Fibroblast of lung (primary cell): ENCODE data around the gene PEPD. TPM values are rescaled to one million over a fixed set of nuclear protein-coding genes. Genes with fewer than 3 reads are reported as not detected.

Experiments
- DNase-seq, 2 donors: peaks; one replicate each; pipeline versions ENCODE4 v3.0.0 to v3.0.0-alpha.2; 2010; ENCODE audit warnings: low read depth in 2 of 2
- H2AFZ ChIP-seq: 2 replicates; pipeline ENCODE4 v1.5.1; 2012; ENCODE audit warnings: low read length, control low read depth, inconsistent platforms
- H3K27ac ChIP-seq: 2 replicates; pipeline ENCODE4 v1.5.1; 2011; ENCODE audit warnings: low read length, control low read depth; ENCODE audit not compliant: insufficient read depth
- H3K27me3 ChIP-seq: 2 replicates; pipeline ENCODE4 v1.5.1; 2011; ENCODE audit warnings: mild to moderate bottlenecking, low read length; ENCODE audit not compliant: control insufficient read depth, insufficient read depth
- H3K36me3 ChIP-seq: 2 replicates; pipeline ENCODE4 v1.5.1; 2011; ENCODE audit warnings: low read length; ENCODE audit not compliant: control insufficient read depth, insufficient read depth
- H3K4me1 ChIP-seq: 2 replicates; pipeline ENCODE4 v1.5.1; 2011; ENCODE audit warnings: low read length; ENCODE audit not compliant: control insufficient read depth, insufficient read depth; ENCODE audit errors: extremely low read depth
- H3K4me2 ChIP-seq: 2 replicates; pipeline ENCODE4 v1.5.1; 2011; ENCODE audit warnings: low read length, control low read depth; ENCODE audit not compliant: insufficient read depth; ENCODE audit errors: extremely low read depth
- H3K4me3 ChIP-seq, 4 experiments: fragments of 200-600 bp in 1 of 4; sonication (generic) in 1 of 4; replicated peaks in 1 of 4; 2 replicates each; pipeline ENCODE4 v1.5.1; 2011 to 2016; ENCODE audit warnings: low read length in 4 of 4, low read depth in 3 of 4, mild to moderate bottlenecking in 3 of 4, control low read depth in 2 of 4, inconsistent platforms in 1 of 4, mixed read lengths in 1 of 4; ENCODE audit not compliant: insufficient read depth in 1 of 4; ENCODE audit errors: control extremely low read depth in 1 of 4
- H3K79me2 ChIP-seq: 2 replicates; pipeline ENCODE4 v1.5.1; 2012; ENCODE audit warnings: mild to moderate bottlenecking, low read length, inconsistent platforms; ENCODE audit not compliant: control insufficient read depth, insufficient read depth
- H3K9ac ChIP-seq: 2 replicates; pipeline ENCODE4 v1.5.1; 2011; ENCODE audit warnings: mild to moderate bottlenecking, low read length, control low read depth; ENCODE audit not compliant: insufficient read depth
- H3K9me3 ChIP-seq: 2 replicates; pipeline ENCODE4 v1.5.1; 2012; ENCODE audit warnings: low read depth, low read length; ENCODE audit not compliant: control insufficient read depth, insufficient read depth
- H4K20me1 ChIP-seq: 2 replicates; pipeline ENCODE4 v1.5.1; 2011; ENCODE audit warnings: low read length; ENCODE audit not compliant: control insufficient read depth, insufficient read depth; ENCODE audit errors: extremely low read depth
- CTCF ChIP-seq, 2 donors: IDR thresholded peaks in 1 of 2; conservative IDR thresholded peaks in 1 of 2; 1 replicate in 1 of 2; 2 replicates in 1 of 2; pipeline ENCODE4 v1.5.1; 2011 to 2012; ENCODE audit warnings: low read length in 2 of 2, control low read depth in 1 of 2, inconsistent platforms in 1 of 2, low read depth in 1 of 2, mild to moderate bottlenecking in 1 of 2
- EZH2 ChIP-seq: IDR thresholded peaks from 2 replicates; pipeline ENCODE4 v1.5.1; 2012; ENCODE audit warnings: low read length, control low read depth, mild to moderate bottlenecking; ENCODE audit errors: missing control alignments
- polyA plus RNA-seq, 2 donors: library from polyadenylated mRNA; depleted of rRNA in 1 of 2; stranded (reverse) in 1 of 2; unstranded in 1 of 2; fragments of >200 nt; gene quantifications; 2 replicates each; pipeline ENCODE4 v1.2.1, GENCODE V29; 2011 to 2012; ENCODE audit warnings: missing spikeins in 1 of 2
- total RNA-seq: library from RNA; depleted of rRNA; stranded (reverse); fragments of >200 nt; gene quantifications from 2 replicates; pipeline ENCODE4 v1.2.1, GENCODE V29; 2014

PEPD gene
- total and polyA plus RNA-seq, 2 donors (not counting 1 experiment from before 2014, with no cell fraction given) = 59.8 to 81.9 TPM

- no peak for TF ChIP-seq EZH2
- no peak for TF ChIP-seq CTCF (conservative IDR thresholded peaks at IDR 0.05 in 1 of 2, IDR thresholded peaks at IDR 0.05 in 1 of 2; ENCODE audit: low read depth in 1 of 2, low read length in 2 of 2)
- H3K79me2 ChIP-seq = no peaks in the 10 kb centered on the region
- DNase-seq = no peak
- H3K9me3 ChIP-seq = no peaks in the 10 kb centered on the region
- no peaks in the 10 kb centered on the region for H4K20me1 ChIP-seq
- H3K4me3 ChIP-seq = no peak overlapping the region
- no peak overlapping the region for H3K4me2 ChIP-seq
- no peak overlapping the region for H3K27ac ChIP-seq
- H2AFZ ChIP-seq = no peak overlapping the region
- no peaks in the 10 kb centered on the region for H3K27me3 ChIP-seq
- H3K4me1 ChIP-seq = no peaks in the 10 kb centered on the region
- H3K9ac ChIP-seq = no peak overlapping the region
- H3K36me3 ChIP-seq = peaks cover 5% of the 10 kb centered on the region
Observed at GRCh38 chr19:33496038-33496895, 25.3 kb downstream of the PEPD start.

DNA sequence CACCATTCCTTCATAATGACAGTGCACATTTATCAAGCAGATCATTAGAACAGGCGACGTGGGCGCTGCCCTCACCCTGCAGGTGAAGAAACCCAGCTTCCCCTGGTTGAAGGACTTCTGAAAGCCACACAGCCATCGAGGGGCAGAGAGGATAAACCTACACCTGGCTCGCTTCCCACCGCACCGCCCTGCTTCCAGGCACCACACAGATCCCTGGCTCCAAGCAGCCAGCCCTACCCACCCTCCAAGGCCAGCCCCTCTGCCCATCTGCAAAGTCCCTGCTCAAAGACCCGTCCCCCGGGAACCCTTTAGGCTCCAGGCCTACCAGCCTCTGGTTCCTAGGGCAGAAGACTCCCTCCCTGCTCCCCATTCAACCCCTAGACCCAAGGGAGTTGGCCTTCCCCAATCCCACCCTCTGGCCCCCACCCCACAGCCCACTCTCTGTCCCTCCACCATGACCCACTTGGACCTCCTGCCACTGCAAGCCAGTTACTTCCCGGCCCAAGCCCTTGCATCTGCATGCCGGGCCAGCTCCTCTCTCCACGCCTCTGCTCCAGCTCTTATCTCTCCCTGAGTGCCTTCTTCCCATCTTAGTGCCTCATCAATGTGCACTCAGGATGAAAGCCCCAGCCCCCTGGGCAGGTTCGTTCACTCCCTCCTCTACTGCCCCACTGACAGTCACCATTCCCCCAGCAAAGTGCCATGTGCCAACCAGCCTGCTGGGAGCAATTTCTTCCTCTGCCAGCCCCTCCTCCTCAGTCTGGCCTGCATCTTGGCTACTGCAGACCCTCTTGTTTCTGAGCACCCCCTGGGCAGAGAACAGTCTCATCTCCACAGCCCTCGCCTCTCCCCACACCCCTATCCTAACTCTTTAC, 28.0 kb downstream of the PEPD start:
- no peak for DNase-seq
- no peak overlapping the region for H3K4me2 ChIP-seq
- H3K9ac ChIP-seq = no peak overlapping the region
- H3K4me1 ChIP-seq = no peaks in the 10 kb centered on the region
- H3K27me3 ChIP-seq = no peaks in the 10 kb centered on the region
- H3K27ac ChIP-seq = no peak overlapping the region
- no peaks in the 10 kb centered on the region for H3K9me3 ChIP-seq
- H3K79me2 ChIP-seq = no peaks in the 10 kb centered on the region
- H3K36me3 ChIP-seq = no peaks in the 10 kb centered on the region
- TF ChIP-seq EZH2 (no peak), CTCF (conservative IDR thresholded peaks at IDR 0.05 in 1 of 2, IDR thresholded peaks at IDR 0.05 in 1 of 2; ENCODE audit: low read depth in 1 of 2, low read length in 2 of 2) (no peak)
- H2AFZ ChIP-seq = no peak overlapping the region
- no peak overlapping the region for H3K4me3 ChIP-seq
- no peaks in the 10 kb centered on the region for H4K20me1 ChIP-seq

GRCh38 chr19:33492951-33493350, 28.6 kb downstream of the PEPD start:
- no peaks in the 10 kb centered on the region for H3K79me2 ChIP-seq
- H3K27me3 ChIP-seq = no peaks in the 10 kb centered on the region
- TF ChIP-seq CTCF (conservative IDR thresholded peaks at IDR 0.05 in 1 of 2, IDR thresholded peaks at IDR 0.05 in 1 of 2; ENCODE audit: low read depth in 1 of 2, low read length in 2 of 2) = no peak
- TF ChIP-seq EZH2 = no peak
- H2AFZ ChIP-seq = no peak overlapping the region
- no peak overlapping the region for H3K9ac ChIP-seq
- H3K4me3 ChIP-seq = no peak overlapping the region
- no peaks in the 10 kb centered on the region for H3K36me3 ChIP-seq
- H3K4me1 ChIP-seq = no peaks in the 10 kb centered on the region
- H3K4me2 ChIP-seq = no peak overlapping the region
- H3K27ac ChIP-seq = no peak overlapping the region
- no peaks in the 10 kb centered on the region for H4K20me1 ChIP-seq
- DNase-seq = no peak
- no peaks in the 10 kb centered on the region for H3K9me3 ChIP-seq
